ENCODE results near the gene COL4A1. TPM values are rescaled to one million over a fixed set of nuclear protein-coding genes. Genes with fewer than 3 reads are reported as not detected.

Gene COL4A1
- polyA plus RNA-seq, 1 experiment: 210 TPM

GRCh38 chr13:110291286-110291685 lies 15.7 kb downstream of the COL4A1 start:
- no peak for DNase-seq (ENCODE audit: low read depth, low spot score)
- H3K27me3 ChIP-seq (ENCODE audit: control insufficient read depth, insufficient read depth, low read length): no peaks in the 10 kb centered on the region
- no peak overlapping the region for H3K4me3 ChIP-seq (ENCODE audit: low read depth, low read length)
- ChIA-PET CTCF (no interaction called here), POLR2A (no interaction called here)
- H3K27ac ChIP-seq (ENCODE audit: low read depth, low read length): no peak overlapping the region
- no peaks in the 10 kb centered on the region; the same call in 1 of the 2 replicates for H3K9me3 ChIP-seq (ENCODE audit: control insufficient read depth, insufficient read depth, low read length)
- TF ChIP-seq CTCF (IDR thresholded peaks at IDR 0.05; ENCODE audit: low read depth, low read length): no peak

GRCh38 chr13:110290826-110291225 lies 16.1 kb downstream of the COL4A1 start:
- no peak for DNase-seq (ENCODE audit: low read depth, low spot score)
- no peak for TF ChIP-seq CTCF (IDR thresholded peaks at IDR 0.05; ENCODE audit: low read depth, low read length)
- ChIA-PET CTCF (no interaction called here), POLR2A (no interaction called here)
- no peaks in the 10 kb centered on the region for H3K27me3 ChIP-seq (ENCODE audit: control insufficient read depth, insufficient read depth, low read length)
- H3K27ac ChIP-seq (ENCODE audit: low read depth, low read length): no peak overlapping the region
- H3K9me3 ChIP-seq (ENCODE audit: control insufficient read depth, insufficient read depth, low read length): no peaks in the 10 kb centered on the region; the same call in 1 of the 2 replicates
- no peak overlapping the region for H3K4me3 ChIP-seq (ENCODE audit: low read depth, low read length)

GRCh38 chr13:110290153-110290552 lies 16.8 kb downstream of the COL4A1 start:
- H3K27ac ChIP-seq (ENCODE audit: low read depth, low read length): no peak overlapping the region
- TF ChIP-seq CTCF (IDR thresholded peaks at IDR 0.05; ENCODE audit: low read depth, low read length): no peak
- H3K27me3 ChIP-seq (ENCODE audit: control insufficient read depth, insufficient read depth, low read length): no peaks in the 10 kb centered on the region
- H3K9me3 ChIP-seq (ENCODE audit: control insufficient read depth, insufficient read depth, low read length): no peaks in the 10 kb centered on the region; the same call in 1 of the 2 replicates
- DNase-seq (ENCODE audit: low read depth, low spot score): no peak
- CTCF ChIA-PET: no interaction called here
- POLR2A ChIA-PET: no interaction called here
- no peak overlapping the region for H3K4me3 ChIP-seq (ENCODE audit: low read depth, low read length)

GRCh38 chr13:110289661-110290060 lies 17.3 kb downstream of the COL4A1 start:
- POLR2A ChIA-PET: no interaction called here
- H3K9me3 ChIP-seq (ENCODE audit: control insufficient read depth, insufficient read depth, low read length): no peaks in the 10 kb centered on the region; the same call in 1 of the 2 replicates
- DNase-seq (ENCODE audit: low read depth, low spot score): no peak
- CTCF ChIA-PET: no interaction called here
- no peak overlapping the region for H3K4me3 ChIP-seq (ENCODE audit: low read depth, low read length)
- no peak overlapping the region for H3K27ac ChIP-seq (ENCODE audit: low read depth, low read length)
- TF ChIP-seq CTCF (IDR thresholded peaks at IDR 0.05; ENCODE audit: low read depth, low read length): no peak
- no peaks in the 10 kb centered on the region for H3K27me3 ChIP-seq (ENCODE audit: control insufficient read depth, insufficient read depth, low read length)

- H3K4me3 ChIP-seq (ENCODE audit: low read depth, low read length): no peak overlapping the region
- TF ChIP-seq CTCF (IDR thresholded peaks at IDR 0.05; ENCODE audit: low read depth, low read length): no peak
- H3K27me3 ChIP-seq (ENCODE audit: control insufficient read depth, insufficient read depth, low read length): no peaks in the 10 kb centered on the region
- no peak for DNase-seq (ENCODE audit: low read depth, low spot score)
- no peaks in the 10 kb centered on the region; the same call in 1 of the 2 replicates for H3K9me3 ChIP-seq (ENCODE audit: control insufficient read depth, insufficient read depth, low read length)
- H3K27ac ChIP-seq (ENCODE audit: low read depth, low read length): no peak overlapping the region
- ChIA-PET CTCF (no interaction called here), POLR2A (no interaction called here)
Measured at GRCh38 chr13:110289174-110289573, 17.8 kb downstream of the COL4A1 start.

Data from AG04450 (cell line).